Activated CD4-positive, alpha-beta T cell treated with anti-CD3 and anti-CD28 coated beads, Interleukin-2, amount 50 U/mL, for 24 hours (primary cell): ENCODE measurements around the gene MYO1G.
"Not testable (repeated sequence)": the region's sequence is repeated elsewhere in the genome, so short reads cannot be mapped to it uniquely, and the experiment has no call there.

Experiments used
- DNase-seq, 2 donors: peaks; one replicate each; pipeline ENCODE4 v3.0.0-alpha.2; 2020; ENCODE audit warnings: low read depth in 1 of 2, low spot score in 1 of 2

Gene MYO1G

DNA sequence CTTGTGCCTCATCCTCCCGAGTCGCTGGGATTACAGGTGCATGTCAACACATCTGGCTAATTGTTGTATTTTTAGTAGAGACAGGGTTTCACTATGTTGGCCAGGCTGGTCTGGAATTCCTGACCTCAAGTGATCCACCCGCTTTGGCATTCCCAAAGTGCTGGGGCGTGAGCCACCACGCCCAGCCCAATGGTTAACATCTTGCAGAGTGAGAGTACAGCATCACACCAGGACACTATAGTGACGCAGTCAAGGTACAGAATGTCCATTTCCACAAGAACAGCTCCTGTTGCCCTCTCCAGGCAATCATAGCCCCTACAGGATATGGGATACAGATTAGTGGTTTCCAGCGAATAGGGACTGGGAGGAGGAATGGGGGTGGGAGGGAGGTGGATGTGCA, 34.0 kb downstream of the MYO1G start:
- DNase-seq, result no peak

DNA sequence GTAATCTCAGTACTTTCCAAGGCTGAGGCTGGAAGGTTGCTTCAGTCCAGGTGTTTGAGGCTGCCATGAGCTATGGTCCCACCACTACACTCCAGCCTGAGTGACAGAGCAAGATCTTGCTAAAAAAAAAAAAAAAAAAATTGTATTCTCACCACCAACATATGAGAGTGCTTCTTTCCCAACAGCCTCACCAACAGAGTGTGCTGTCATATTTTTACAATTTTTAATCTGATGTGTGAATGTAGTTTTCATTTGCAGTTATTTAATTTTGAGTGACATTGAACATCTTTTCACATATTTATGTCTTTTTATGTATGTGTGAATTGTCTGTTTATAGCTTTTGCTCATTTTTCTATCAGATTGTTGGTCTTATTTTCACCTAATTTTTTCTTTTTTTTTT, 35.2 kb downstream of the MYO1G start:
- no peak for DNase-seq

DNA sequence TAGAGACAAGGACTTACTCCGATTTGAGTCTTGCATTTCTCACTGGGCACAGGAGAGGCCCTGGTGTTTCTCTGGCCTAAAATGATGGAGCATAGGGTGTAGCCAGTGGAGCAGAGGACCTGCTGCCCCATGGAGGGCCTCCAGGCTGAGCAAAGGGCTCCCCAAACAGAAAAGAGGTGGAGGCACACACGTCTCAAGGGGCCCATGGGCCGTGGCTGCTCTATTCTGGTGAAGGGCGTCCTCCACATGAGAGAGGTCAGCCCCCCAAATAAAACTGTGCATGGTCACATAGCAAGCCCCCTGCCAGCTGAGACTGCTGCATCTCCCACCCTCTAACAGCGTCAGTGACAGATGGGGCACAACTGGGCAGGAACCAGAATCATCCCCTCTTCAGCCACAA, 41.4 kb downstream of the MYO1G start:
- no peak for DNase-seq

DNA sequence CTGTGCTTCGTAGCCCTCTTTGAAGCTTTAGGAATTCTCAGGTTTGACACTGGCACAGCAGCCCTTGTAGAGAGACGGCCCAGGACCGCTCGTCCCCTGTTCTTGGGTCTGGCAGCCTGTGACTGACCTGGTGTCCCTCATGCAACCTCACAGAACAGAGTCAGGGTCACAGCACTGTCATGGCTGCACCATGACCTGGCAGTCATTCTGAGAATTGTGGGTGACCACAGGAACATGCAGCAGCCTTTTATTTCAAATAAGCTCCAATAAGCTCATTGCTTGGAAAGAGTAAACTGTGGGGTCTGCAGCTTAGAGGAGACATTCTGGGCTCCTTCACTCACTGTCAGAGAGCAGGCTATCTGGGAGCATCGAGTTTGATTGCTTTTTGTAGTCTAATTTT, 42.5 kb downstream of the MYO1G start:
- DNase-seq, result no peak

DNA sequence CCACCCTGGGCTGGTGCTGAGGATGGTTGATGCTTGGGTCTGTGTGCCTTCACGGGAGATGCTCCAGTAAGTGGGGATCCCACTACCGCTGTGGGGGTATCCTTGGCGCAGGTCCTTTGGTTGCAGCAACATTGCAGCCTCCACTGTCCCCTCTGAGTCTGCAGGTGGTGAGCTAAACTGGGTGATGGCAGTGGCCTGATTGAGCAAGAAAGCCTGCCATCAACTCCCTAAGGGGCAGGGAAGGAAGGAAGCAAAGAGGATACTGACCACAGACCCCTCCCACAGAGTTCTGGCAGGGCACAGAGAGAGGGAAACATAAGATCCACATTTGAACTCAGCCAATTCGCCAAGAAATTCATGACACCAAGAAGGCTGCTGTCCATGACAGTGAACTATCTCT, 43.2 kb downstream of the MYO1G start:
- DNase-seq, result no peak

DNA sequence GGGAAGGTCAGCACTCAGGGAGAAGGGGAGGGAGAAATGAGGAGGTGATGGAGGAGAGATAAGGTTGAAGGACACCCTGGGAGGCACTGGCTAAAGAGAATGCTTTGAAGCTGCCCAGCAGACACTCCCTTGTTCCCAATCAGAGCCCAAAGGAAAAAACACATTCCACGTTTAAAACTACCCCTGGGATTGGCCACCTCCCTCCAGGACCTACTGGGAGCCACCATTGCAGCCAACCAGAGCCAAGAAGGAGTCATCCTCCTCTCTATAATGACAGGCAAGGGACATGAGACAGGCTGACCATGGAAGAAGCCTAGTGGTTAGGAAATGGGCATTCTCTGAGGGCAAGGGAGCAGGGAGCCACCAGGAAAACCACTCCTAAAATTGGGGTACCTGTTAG, 43.8 kb downstream of the MYO1G start:
- no peak for DNase-seq

DNA sequence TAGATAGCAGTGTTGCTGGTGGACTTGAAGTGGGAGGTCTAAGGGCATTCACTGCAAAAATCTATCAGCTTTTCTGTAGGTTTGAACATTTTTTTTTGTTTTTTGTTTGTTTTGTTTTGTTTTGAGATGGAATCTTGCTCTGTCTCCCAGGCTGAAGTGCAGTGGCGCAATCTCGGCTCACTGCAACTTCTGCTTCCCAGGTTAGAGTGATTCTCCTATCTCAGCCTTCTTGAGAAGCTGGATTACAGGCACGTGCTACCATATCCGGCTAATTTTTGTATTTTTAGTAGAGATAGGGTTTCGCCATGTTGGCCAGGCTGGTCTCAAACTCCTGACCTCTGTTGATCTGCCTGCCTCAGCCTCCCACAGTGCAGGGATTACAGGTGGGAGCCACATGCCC, 44.3 kb downstream of the MYO1G start:
- DNase-seq, result not testable (repeated sequence)

DNA sequence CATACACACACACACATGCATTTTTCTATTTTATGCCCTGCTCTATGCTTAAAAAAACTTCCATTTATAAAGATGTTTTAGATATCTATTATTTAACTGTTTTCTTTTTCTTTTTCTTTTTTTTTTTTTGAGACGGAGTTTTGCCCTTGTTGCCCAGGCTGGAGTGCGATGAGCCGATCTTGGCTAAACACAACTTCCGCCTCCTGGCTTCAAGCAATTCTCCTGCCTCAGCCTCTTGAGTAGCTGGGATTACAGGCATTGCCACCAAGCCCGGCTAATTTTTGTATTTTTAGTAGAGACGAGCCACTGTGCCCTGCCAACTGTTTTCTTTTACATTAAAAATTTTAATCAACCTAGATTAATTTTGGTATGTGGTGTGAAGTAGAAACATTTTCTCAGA, 47.9 kb downstream of the MYO1G start:
- DNase-seq, result no peak

DNA sequence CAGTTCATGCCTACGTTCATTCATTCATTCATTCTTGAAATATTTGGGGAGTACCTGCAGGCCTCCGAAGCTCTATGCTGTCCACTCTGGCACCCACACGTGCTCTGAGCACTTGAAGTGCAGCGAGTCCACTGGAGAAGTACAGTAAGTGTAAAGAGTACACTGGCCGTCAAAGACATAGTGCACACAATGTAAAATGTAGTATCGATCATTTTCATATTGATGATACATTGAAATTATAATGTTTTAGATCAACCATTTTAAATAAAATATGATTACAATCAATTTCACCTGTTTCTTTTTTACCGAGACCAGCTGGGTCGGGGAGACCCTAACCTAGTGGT, 56.5 kb downstream of the MYO1G start:
- DNase-seq, result no peak

DNA sequence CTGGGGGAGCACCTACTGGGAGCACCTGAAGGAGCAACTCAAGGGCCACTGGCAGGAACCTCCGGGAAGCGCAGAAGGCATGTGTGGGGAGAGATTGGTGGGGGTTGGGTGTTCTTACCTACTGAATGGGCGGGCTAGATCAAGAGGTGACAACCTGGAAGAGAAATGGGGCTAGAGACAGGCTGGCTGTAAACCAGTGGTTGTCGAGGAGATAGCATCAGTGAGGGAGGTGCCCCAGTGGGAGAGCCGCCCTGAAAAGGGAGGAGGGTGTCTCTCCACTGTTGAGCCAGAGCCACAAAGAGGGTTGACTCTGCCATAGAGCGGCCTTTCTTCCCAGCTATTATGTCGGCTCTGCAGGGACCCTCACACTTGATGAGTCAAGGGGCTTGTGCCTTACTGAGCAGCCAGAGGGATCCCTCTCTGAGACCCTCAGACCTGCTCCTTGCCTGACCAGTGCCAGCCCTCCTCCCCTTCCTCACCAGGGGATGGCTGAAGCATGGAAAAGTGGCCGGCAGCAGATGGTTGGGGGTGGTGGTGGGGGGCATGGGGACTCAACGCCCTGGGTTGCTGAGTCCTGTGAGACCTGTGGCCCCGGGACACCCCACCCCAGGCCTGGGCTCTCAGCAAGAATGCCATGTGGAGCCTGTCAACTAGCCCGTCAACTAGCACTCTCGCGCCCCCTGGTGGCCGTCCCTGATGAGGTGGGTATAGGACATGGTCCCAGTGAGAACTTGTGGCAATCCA, 57.0 kb downstream of the MYO1G start:
- peak; percentile 95 to 99 for DNase-seq

DNA sequence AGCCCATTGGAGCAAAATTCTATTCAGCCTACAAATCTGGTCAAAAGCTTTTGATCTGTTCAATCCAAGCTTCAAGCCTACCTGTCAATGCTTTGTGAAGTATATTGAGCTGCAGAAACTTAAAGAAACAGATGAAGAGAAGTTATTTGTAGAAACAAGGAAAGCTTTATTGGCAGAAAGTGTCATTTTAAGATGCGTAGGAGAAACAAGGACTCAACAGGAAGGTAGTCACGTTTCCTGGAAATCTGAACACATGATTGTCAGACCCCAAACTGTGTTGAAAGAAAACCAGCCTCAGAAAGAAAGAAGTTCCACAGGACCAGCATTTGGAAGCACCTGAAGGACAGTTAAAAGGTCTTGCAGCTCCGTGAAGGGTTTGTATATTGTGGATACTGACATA, 58.7 kb downstream of the MYO1G start:
- DNase-seq, result no peak

DNA sequence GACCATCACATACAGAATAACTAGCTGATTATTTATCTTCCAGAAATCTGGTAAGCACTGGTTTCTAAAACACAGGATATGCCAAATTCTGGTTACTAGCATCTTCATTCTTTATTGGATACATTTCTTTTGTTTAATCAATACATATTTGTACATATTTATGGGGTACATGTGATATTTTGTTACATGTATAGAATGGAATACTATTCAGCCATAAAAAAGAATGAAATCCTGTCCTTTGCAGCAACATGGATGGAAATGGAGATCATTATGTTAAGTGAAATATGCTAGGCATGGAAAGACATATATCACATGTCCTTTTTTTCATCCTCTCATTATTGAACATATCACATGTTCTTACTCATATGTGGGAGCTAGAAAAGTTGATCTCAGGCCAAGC, 60.8 kb downstream of the MYO1G start:
- DNase-seq, result no peak

DNA sequence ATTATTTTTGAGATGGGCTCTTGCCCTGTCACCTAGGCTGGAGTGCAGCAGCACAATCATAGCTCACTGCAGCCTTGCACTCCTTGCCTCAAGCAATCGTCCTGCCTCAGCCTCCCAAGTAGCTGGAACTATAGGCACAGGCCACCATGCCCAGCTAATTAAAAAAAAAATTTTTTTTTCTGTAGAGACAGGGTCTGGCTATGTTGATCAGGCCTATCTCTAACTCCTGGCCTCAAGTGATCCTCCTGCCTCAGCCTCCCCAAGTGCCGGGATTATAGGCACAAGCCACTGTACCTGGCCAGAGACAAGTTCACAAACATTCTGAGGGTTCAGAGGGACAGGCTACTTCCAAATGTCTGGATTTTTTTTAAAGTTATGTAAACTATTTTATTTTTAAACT, 61.4 kb downstream of the MYO1G start:
- DNase-seq, result no peak

DNA sequence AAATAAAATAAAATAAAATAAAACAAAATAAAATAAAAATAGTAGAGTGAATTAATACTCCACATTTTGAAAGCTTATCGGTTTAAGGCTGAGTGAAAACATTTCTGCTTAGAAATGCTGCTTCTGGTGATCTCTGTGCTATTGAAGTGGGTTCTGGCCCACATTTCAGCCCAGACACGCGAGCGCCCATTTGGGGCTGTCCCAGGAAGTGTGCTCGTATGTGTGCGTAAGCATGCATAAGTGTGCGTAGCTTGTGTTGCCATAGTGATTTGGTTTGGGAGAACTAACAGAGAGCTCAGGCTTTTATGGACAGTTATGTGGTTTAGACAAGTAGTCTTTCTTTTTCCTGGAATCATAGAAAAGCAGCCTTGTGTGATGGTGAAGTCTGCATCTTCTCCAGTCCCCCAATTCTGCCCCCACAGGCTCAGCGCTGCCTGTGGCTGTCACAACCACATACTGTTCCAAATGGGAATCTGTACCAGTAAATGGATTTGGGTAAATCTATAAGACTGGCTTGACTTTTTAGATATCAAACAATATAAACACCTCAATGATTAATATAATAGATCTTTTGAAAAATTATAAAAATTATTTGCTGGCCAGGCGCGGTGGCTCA, 63.7 kb downstream of the MYO1G start:
- peak in 1 of 2 donors; percentile 73 for DNase-seq

DNA sequence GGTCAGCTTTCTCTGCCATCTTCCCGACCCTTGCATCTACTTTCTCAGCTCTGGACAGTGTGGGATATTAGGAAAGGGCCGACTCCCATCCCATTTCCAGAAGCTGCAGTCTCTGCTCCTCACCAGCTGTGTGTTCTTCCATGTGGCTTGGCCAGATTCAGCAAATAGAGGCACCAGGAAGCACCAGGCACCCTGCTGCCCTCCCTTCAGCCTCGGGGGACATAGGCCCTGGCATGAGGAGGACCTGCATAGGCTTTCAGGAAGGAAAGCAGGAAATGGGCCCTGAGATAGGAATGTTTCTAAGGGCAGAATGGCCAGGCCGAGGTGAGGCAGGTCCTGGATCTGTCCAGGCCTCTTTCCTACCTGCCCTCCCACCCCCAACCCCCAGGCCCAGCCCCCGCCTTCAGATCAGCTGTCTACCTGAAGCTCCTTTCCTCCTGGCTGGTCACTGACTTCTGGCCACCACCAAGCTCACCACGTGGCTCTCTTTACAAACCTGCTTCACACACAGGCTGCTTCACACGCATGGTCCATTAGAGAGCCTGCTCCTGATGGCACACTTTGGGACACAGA, 66.0 kb downstream of the MYO1G start:
- DNase-seq, result no peak
